Fibroblast of pulmonary artery (primary cell): ENCODE measurements around the gene TTC19.

Experiments used
- DNase-seq: peaks from one replicate; pipeline ENCODE4 v3.0.0-alpha.2; 2010; ENCODE audit warnings: low read depth
- H3K4me3 ChIP-seq: replicated peaks from 2 replicates; pipeline ENCODE4 v1.5.1; 2011; ENCODE audit warnings: low read depth, mild to moderate bottlenecking, control low read depth, low read length, moderate library complexity
- TF ChIP-seq, protein P1 (sequence below): IDR thresholded peaks from 2 replicates; pipeline ENCODE4 v1.5.1; 2011; ENCODE audit warnings: mild to moderate bottlenecking, control low read depth, low read length, inconsistent platforms; ENCODE audit errors: missing control alignments

Gene TTC19

DNA sequence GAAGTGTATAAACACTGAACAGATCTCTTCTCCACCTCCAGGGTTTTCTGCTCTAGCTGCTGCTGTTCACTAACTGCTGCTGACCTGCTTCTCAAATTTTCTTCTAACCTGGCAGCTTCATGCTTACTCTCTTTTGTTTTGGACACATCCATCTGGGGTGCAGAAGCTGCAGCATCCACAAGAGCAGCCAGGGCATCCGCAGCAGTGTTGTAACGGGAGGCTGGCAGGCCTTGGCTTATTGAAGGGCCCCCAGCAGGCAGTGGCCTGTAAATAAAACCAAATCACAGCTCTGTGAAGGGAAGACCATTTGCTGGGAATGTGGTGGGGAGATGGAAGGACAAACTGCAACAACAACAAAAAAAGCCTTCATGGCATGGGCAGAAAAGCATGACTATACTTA, 62.0 kb downstream of the TTC19 start:
- no peak overlapping the region for H3K4me3 ChIP-seq
- no peak for DNase-seq
- TF ChIP-seq, protein P1, sequence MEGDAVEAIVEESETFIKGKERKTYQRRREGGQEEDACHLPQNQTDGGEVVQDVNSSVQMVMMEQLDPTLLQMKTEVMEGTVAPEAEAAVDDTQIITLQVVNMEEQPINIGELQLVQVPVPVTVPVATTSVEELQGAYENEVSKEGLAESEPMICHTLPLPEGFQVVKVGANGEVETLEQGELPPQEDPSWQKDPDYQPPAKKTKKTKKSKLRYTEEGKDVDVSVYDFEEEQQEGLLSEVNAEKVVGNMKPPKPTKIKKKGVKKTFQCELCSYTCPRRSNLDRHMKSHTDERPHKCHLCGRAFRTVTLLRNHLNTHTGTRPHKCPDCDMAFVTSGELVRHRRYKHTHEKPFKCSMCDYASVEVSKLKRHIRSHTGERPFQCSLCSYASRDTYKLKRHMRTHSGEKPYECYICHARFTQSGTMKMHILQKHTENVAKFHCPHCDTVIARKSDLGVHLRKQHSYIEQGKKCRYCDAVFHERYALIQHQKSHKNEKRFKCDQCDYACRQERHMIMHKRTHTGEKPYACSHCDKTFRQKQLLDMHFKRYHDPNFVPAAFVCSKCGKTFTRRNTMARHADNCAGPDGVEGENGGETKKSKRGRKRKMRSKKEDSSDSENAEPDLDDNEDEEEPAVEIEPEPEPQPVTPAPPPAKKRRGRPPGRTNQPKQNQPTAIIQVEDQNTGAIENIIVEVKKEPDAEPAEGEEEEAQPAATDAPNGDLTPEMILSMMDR: no peak

DNA sequence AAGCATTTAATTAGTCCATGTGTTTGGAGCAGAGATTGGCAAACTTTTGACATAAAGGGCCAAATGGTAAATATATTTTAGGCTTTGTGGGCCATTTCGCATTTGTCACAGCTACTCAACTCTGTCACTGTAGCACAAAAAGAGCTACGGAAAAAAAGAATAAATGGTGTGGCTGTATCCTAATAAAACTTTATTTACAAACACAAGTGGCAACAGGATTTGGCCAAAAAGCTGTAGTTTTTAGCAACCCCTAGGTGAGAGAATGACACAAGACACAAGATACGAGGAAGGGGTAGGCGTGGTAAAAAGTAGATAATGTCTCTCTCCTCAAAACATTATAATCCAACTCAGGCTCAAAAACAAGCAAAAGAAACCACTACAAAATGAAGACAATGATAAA, 66.5 kb downstream of the TTC19 start:
- DNase-seq: no peak
- no peak overlapping the region for H3K4me3 ChIP-seq
- TF ChIP-seq, protein P1: no peak

DNA sequence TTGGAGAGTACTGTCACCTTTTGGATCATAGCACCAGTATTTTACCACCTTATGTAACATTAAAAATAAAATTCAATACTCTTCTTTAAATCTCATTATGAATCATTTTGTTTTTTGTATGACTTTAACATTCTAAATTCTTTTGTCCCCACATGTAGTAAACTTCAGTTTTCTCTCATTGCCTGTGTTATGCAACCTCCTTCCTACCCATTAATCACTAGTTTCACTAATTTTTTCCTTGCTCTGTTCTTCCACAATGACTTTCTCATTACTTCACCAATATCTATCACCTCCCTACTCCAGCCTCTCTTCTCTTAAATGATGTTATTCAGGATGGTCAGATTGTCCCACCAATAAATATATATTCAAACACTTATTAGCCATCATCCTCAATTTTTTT, 68.7 kb downstream of the TTC19 start:
- TF ChIP-seq, protein P1: no peak
- H3K4me3 ChIP-seq: no peak overlapping the region
- DNase-seq: peak; percentile 12

DNA sequence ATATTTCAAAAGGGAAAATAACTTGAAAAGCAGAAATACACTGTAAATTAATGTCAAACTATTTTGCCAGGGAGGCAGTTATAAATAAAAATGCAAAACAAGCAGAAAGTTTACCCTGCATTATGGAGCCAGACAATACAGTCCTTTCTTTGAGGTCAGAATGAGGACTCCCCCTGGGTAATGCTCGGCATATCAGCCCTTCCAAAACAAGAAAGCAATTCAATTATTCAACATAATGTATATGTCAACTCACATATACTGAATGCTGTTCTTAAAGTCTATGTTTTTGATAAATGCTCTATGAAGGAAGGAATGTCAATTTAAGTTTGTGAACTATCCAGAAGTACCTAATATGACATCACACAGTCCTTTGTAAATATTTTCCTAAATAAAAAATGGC, 72.4 kb downstream of the TTC19 start:
- TF ChIP-seq, protein P1: no peak
- DNase-seq: no peak
- no peak overlapping the region for H3K4me3 ChIP-seq

DNA sequence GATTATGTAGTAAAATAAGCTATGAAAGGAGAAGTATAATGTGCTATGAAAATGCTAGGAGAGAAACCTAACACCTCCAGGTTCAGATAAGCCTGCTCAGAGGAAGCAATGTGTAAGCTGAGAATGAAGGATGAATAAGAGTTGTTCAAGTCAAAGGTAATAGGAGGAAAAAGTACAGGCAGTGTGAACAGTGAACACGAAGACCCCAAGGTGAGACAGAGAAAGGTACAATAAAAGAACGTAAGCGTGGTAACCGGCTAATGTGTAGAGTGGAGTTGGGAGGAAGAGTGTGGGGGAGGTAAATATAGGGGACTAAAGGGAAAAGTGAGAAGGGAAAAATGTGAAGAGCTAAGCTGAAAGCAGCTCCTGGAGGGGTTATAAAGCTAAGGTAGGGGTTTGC, 74.2 kb downstream of the TTC19 start:
- TF ChIP-seq, protein P1: no peak
- DNase-seq: no peak
- no peak overlapping the region for H3K4me3 ChIP-seq

DNA sequence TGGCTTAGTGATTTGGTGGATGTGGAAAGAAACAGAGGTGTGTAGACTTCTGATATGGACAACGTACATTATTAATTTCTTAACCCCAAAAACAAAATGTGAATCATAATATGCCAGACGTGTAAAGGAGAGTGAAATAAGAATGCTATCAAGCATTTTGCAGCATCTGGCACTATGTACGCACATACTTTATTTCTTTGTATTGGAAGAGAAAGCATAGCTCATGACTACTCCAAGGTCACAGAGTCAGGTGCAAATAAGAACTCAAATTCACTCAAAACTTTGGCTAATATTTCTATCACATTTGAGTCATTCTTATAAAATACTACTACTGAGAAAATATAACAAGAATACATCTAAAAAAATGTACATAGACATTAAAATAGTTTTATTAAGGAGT, 74.8 kb downstream of the TTC19 start:
- H3K4me3 ChIP-seq: no peak overlapping the region
- no peak for DNase-seq
- TF ChIP-seq, protein P1: no peak

DNA sequence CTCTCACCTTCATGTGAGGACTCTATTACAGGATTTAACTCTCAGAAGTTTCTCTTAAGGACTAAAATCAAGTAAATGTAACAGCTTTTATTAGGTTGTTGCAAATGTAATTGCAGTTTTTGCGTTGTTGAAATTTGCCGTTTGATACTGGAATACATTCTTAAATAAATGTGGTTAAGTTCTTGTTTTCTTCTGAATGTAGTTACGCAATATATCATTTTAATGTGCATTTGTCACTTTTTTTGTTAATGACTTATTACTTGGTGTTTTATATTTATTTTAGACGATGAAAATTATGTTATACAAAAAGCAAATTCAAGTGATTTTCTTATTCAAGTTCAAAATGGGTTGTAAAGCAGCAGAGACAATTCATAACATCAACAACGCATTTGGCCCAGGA, 76.3 kb downstream of the TTC19 start:
- DNase-seq: no peak
- TF ChIP-seq, protein P1: no peak
- no peak overlapping the region for H3K4me3 ChIP-seq
